IPS-NIHi7 (cell line): ENCODE measurements around the gene THAP6.

Source experiments
- DNase-seq: peaks from one replicate; pipeline ENCODE4 v3.0.0; 2012; ENCODE audit warnings: mixed read lengths; ENCODE audit errors: extremely low spot score

THAP6 gene

GRCh38 chr4:75567725-75568124 is 53.5 kb downstream of the THAP6 start:
- no peak for DNase-seq
